ACC112 (cell line): ENCODE results near the gene NKD1.

ENCODE experiments used
- H2AFZ ChIP-seq: fragments of 200-600 bp; sonication (generic); one replicate; pipeline ENCODE4 v1.6.0; 2017; ENCODE audit warnings: antibody characterized with exemption, low read length; ENCODE audit not compliant: unreplicated experiment
- H3K27ac ChIP-seq: fragments of 200-600 bp; sonication (generic); 2 replicates; pipeline ENCODE4 v1.5.1; 2014; ENCODE audit warnings: low read depth, mild to moderate bottlenecking, antibody characterized with exemption, low read length, moderate library complexity
- H3K27me3 ChIP-seq: fragments of 200-600 bp; sonication (generic); 2 replicates; pipeline ENCODE4 v1.6.1; 2014; ENCODE audit warnings: mild to moderate bottlenecking, antibody characterized with exemption, low read length, moderate library complexity, mixed read lengths; ENCODE audit not compliant: insufficient read depth
- H3K36me3 ChIP-seq: fragments of 200-600 bp; sonication (generic); 2 replicates; pipeline ENCODE4 v1.6.1; 2016; ENCODE audit warnings: mild to moderate bottlenecking, antibody characterized with exemption, low read length, moderate library complexity, mixed read lengths; ENCODE audit not compliant: insufficient read depth
- H3K4me1 ChIP-seq: fragments of 200-600 bp; sonication (generic); one replicate; pipeline ENCODE4 v1.6.1; 2016; ENCODE audit warnings: low read length, mixed read lengths; ENCODE audit not compliant: insufficient read depth, unreplicated experiment, control insufficient read depth
- H3K4me3 ChIP-seq: fragments of 200-600 bp; sonication (generic); 2 replicates; pipeline ENCODE4 v1.5.1; 2014; ENCODE audit warnings: mild to moderate bottlenecking, low read depth, low read length
- H3K79me2 ChIP-seq: fragments of 200-600 bp; sonication (generic); one replicate; pipeline ENCODE4 v1.6.0; 2016; ENCODE audit warnings: low read length; ENCODE audit not compliant: control insufficient read depth, unreplicated experiment, insufficient read depth

The NKD1 gene

DNA sequence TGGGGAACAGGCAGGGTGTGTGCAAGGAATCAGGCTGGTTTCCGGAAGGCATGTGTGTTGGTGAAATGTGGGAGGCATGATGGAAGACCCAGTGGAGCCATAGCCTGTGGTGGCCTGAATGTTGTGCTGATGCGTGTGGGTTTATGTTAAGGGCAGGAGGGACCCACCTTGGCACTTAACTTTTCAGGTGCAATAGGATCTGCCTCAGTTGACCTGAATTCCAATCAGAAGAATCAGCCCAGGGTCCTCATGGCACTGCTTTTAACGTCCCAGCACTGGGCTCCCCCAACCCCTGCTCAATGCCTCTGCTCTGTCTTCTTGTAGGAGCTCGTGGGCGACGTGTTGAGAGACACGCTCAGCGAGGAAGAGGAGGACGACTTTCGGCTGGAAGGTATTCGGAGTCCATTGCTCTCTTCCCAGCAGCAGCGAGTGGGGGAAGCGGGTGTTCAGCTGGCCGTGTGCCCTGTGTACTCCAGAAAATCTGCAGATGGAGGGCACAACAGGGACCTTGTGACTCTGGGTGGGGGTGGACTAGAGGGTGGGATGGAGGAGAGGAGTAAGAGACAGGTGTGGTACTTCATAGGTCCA is 59.9 kb downstream of the NKD1 start:
- H3K4me1 ChIP-seq = no peaks in the 10 kb centered on the region
- peaks cover 5% of the 10 kb centered on the region; the same call in 1 of the 2 replicates for H3K27me3 ChIP-seq
- H2AFZ ChIP-seq = no peak overlapping the region
- no peak overlapping the region for H3K4me3 ChIP-seq
- H3K27ac ChIP-seq = no peak overlapping the region
- H3K79me2 ChIP-seq = no peaks in the 10 kb centered on the region
- no peaks in the 10 kb centered on the region for H3K36me3 ChIP-seq

- Histone ChIP-seq H3K79me2 (no peaks in the 10 kb centered on the region), H3K27me3 (peaks cover 5% of the 10 kb centered on the region; the same call in 1 of the 2 replicates), H3K36me3 (no peaks in the 10 kb centered on the region), H3K27ac (no peak overlapping the region), H2AFZ (no peak overlapping the region), H3K4me1 (no peaks in the 10 kb centered on the region), H3K4me3 (no peak overlapping the region)
Observed at GRCh38 chr16:50609049-50609448, 60.9 kb downstream of the NKD1 start.

- Histone ChIP-seq H3K36me3 (no peaks in the 10 kb centered on the region), H3K27me3 (peaks cover 5% of the 10 kb centered on the region; the same call in 1 of the 2 replicates), H3K4me3 (no peak overlapping the region), H3K27ac (no peak overlapping the region), H3K4me1 (no peaks in the 10 kb centered on the region), H2AFZ (no peak overlapping the region), H3K79me2 (no peaks in the 10 kb centered on the region)
Observed at GRCh38 chr16:50609471-50609870, 61.3 kb downstream of the NKD1 start.

DNA sequence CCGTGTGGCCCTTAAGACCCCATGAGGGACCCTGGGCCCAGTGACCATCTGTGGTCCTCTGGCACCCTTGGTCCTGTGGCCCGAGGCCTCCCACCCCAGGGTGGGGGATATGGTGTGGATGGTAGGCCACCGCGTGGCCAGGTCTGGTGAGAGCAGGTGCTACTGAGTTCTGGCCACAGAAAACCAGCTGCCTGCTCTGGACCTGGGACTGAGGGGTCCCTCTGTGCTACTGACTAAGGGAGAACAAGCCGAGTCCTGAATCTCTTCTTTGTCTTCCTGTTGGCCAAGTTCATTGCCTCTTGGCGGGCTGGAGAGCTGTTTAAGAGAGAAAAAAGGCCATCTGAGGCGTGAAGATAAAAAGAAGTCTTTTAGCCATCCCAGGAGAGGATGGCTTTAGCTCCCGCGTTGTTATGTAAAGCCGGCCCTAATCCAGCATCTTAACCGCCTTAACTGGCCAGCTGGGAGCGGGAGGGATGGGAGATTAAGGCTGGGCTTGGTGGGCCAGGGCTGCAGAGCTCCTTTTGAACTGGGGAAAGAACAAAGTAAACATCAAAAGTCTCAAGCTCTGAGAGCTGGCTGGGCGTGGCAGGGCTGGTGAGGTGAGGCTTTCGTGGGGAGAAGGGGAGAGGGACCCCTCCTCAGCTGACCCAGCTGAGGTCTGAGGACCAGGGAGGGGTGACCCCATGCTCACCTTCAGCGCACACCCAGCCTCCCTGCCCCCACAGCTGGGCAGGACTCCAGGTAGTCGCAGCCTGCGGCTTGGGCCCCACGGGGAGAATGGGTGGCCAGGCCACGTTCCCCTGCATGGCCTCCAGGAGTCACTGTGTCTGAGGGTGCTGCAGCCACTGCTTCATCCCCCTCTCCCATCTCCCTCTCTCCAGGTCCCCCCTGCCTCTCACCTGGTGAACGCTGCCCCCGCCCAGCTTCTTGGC is 62.4 kb downstream of the NKD1 start:
- Histone ChIP-seq H3K4me1 (no peaks in the 10 kb centered on the region), H3K79me2 (no peaks in the 10 kb centered on the region), H2AFZ (no peak overlapping the region), H3K36me3 (no peaks in the 10 kb centered on the region), H3K27ac (no peak overlapping the region), H3K4me3 (no peak overlapping the region), H3K27me3 (peaks cover 2% of the 10 kb centered on the region; the same call in 1 of the 2 replicates)

DNA sequence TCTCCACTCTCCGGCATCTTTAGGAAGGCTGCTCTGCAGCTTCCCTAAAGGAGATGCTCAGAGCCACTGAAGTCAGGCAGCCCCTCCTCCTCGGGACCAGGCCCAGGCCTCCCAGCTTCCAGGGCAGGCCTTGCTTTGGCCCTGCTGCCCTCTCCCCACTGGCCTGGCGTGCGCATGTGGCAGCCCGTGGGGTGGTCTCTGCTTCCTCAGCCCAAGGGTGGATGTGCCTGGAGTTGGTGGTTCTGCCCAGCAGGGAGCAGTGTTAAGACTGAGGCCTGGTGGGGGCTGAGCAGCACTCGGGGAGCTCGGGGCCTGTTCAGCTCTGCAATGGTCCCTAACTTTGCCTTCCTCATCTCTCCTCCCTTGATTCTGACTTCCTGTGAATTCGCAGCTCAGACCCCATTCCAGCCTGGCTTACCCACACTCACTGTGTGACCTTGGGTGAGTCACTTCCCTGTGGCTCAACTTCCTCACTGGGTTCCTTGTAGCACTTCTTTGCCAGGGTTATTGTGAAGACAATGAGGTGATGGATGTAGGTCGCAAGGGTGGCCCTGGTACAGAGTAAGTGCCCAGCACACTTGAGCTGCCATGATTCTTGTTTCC is 63.2 kb downstream of the NKD1 start:
- Histone ChIP-seq H3K27ac (no peak overlapping the region), H3K4me1 (no peaks in the 10 kb centered on the region), H2AFZ (no peak overlapping the region), H3K36me3 (no peaks in the 10 kb centered on the region), H3K4me3 (no peak overlapping the region), H3K79me2 (no peaks in the 10 kb centered on the region), H3K27me3 (no peaks in the 10 kb centered on the region; the same call in 1 of the 2 replicates)

GRCh38 chr16:50611995-50612848 is 64.0 kb downstream of the NKD1 start:
- no peaks in the 10 kb centered on the region for H3K36me3 ChIP-seq
- H3K4me3 ChIP-seq = no peak overlapping the region
- H3K79me2 ChIP-seq = no peaks in the 10 kb centered on the region
- no peak overlapping the region for H3K27ac ChIP-seq
- H2AFZ ChIP-seq = no peak overlapping the region
- H3K27me3 ChIP-seq = no peaks in the 10 kb centered on the region; the same call in 1 of the 2 replicates
- H3K4me1 ChIP-seq = no peaks in the 10 kb centered on the region

GRCh38 chr16:50612849-50613198 is 64.6 kb downstream of the NKD1 start:
- no peaks in the 10 kb centered on the region for H3K4me1 ChIP-seq
- no peak overlapping the region for H3K27ac ChIP-seq
- no peak overlapping the region for H3K4me3 ChIP-seq
- no peak overlapping the region for H2AFZ ChIP-seq
- H3K36me3 ChIP-seq = no peaks in the 10 kb centered on the region
- H3K79me2 ChIP-seq = no peaks in the 10 kb centered on the region
- H3K27me3 ChIP-seq = no peaks in the 10 kb centered on the region

DNA sequence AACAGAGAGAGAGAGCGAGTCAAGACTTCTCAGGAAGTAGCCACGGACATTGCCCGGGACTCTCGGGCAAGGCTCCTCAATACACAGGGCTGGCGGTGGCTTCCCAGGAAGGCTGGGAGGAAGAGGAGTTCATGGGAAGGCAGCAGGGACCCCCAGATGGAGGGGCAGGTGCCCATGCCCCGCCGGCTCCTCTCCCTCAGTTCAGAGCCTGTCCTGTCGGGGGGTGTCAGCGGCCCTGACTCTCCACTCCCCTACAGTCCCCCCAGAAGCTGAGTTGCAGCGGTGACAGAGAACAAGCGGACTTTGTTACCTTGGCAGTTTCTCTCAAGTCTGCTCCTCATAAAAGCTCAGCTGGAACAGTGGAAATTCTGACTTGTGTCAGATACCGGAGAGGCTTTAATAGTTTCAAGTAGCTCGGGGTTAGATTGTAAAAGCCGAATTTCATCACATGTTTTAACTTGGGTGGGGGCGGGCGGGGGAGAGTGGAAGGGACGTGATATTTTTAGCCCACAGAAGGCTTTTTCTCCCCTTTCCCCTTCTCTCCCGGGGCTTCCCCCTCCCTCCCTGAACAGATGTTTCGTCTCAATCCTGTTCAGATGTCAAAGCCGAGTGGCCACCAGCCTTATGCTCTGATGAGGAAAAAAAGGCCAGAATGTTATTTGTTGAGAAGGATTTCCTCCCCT is 65.2 kb downstream of the NKD1 start:
- Histone ChIP-seq H3K36me3 (no peaks in the 10 kb centered on the region), H3K27ac (no peak overlapping the region), H2AFZ (no peak overlapping the region), H3K79me2 (no peaks in the 10 kb centered on the region), H3K4me1 (no peaks in the 10 kb centered on the region), H3K4me3 (no peak overlapping the region), H3K27me3 (no peaks in the 10 kb centered on the region)

DNA sequence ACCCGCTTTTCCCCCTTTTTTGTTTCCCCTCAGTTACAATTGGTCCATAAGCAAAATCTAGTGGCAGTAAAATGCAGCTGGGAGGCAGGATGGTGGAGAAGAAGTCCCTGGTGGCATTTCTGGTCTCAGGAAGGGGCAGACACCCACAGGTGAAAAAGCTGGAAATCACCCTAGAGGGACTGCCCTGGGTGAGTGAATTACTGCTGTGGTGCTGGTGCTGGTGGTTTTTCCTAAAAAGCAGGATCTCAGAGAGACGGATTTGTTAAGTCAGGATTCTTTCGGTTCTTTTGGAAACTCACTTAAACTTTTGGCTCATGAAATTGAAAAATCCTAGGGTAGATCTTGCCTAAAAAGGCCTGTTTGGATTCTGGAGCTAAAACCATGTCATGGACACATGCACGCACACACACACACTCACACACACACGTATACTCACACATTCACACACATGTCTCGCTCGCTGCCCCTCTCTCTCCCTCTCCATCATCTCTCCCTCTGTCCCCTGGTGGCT is 65.8 kb downstream of the NKD1 start:
- Histone ChIP-seq H3K36me3 (no peaks in the 10 kb centered on the region), H3K27ac (no peak overlapping the region), H3K79me2 (no peaks in the 10 kb centered on the region), H2AFZ (no peak overlapping the region), H3K4me3 (no peak overlapping the region), H3K27me3 (no peaks in the 10 kb centered on the region), H3K4me1 (no peaks in the 10 kb centered on the region)
